Upper lobe of left lung (tissue), 6 donors: ENCODE measurements around the gene CADM1. TPM values are rescaled to one million over a fixed set of nuclear protein-coding genes. Genes with fewer than 3 reads are reported as not detected.

Source experiments
- ATAC-seq, 2 donors: fragments of 200-7000 bp; cut with Tn5 transposase; one replicate each; pipeline ENCODE4 v1.9.1; 2022; ENCODE audit warnings: mild to moderate bottlenecking in 2 of 2, moderate library complexity in 2 of 2; ENCODE audit not compliant: low FRiP score in 2 of 2
- DNase-seq, 2 donors: peaks; one replicate each; pipeline ENCODE4 v3.0.0-alpha.2; 2019 to 2020
- H3K27ac ChIP-seq, 4 donors: fragments of 200-600 bp; sonication (generic); one replicate each; pipeline ENCODE4 v1.5.1; 2016 to 2019
- H3K27me3 ChIP-seq, 4 donors: fragments of 200-600 bp; sonication (generic); one replicate each; pipeline ENCODE4 v1.5.1; 2017 to 2019
- H3K36me3 ChIP-seq, 4 donors: fragments of 200-600 bp; sonication (generic); one replicate each; pipeline ENCODE4 v1.5.1; 2016 to 2019
- H3K4me1 ChIP-seq, 4 donors: fragments of 200-600 bp; sonication (generic); one replicate each; pipeline ENCODE4 v1.5.1; 2018 to 2019
- H3K4me3 ChIP-seq, 4 donors: fragments of 200-600 bp; sonication (generic); one replicate each; pipeline ENCODE4 v1.5.1; 2017 to 2019; ENCODE audit warnings: mild to moderate bottlenecking in 2 of 4, moderate library complexity in 1 of 4
- H3K9me3 ChIP-seq, 4 donors: fragments of 200-600 bp; sonication (generic); one replicate each; pipeline ENCODE4 v1.5.1; 2018 to 2019
- CTCF ChIP-seq, 6 experiments: fragments of 450-650 bp in 4 of 6; fragments of 200-600 bp in 2 of 6; sonication (generic) in 2 of 6; IDR thresholded peaks; one replicate each; pipeline ENCODE4 v1.5.1; 2016 to 2019; ENCODE audit warnings: antibody characterized with exemption in 6 of 6
- EP300 ChIP-seq, 4 donors: sonication (generic); formaldehyde crosslinking; IDR thresholded peaks; one replicate each; pipeline ENCODE4 v1.5.1; 2017; ENCODE audit warnings: antibody characterized with exemption in 4 of 4, control low read depth in 2 of 4
- POLR2A ChIP-seq, 4 donors: fragments of 450-650 bp; IDR thresholded peaks; one replicate each; pipeline ENCODE4 v1.5.1; 2016 to 2017; ENCODE audit warnings: antibody characterized with exemption in 4 of 4, mild to moderate bottlenecking in 2 of 4
- POLR2AphosphoS5 ChIP-seq, 2 donors: sonication (generic); formaldehyde crosslinking; IDR thresholded peaks; one replicate each; pipeline ENCODE4 v1.5.1; 2017; ENCODE audit warnings: antibody characterized with exemption in 2 of 2
- WGBS, 2 donors: methylation state at CpG; one replicate each; pipeline ENCODE4 v1.1.5; 2017 to 2018; 5-methylcytosine and 5-hydroxymethylcytosine counted together
- total RNA-seq, 6 donors: library from RNA; depleted of rRNA in 4 of 6; stranded (reverse); fragments of >200 nt in 4 of 6; gene quantifications; one replicate each; pipeline versions ENCODE4 v1.1.0 to v1.2.1, GENCODE V29; 2016 to 2021
- donor health status: DM: no; HTN: no; CAD: no; lungs with moderate emphysema.
- donor health status: DM: no; HTN: yes; CAD: no; lungs with severe emphysema.

Gene CADM1
- total RNA-seq, 6 donors from 2014 or later: 69.9 to 212 (median 125) TPM

GRCh38 chr11:115298300-115299012, 205.8 kb downstream of the CADM1 start:
- H3K27ac ChIP-seq: no peak overlapping the region
- ATAC-seq: no peak
- WGBS, 2 donors: 80 to 84% methylated on average over 8 of the region's 8 CpGs
- no peak for TF ChIP-seq CTCF (IDR thresholded peaks at IDR 0.05)
- no peak for TF ChIP-seq POLR2A (IDR thresholded peaks at IDR 0.05)
- TF ChIP-seq POLR2AphosphoS5 (IDR thresholded peaks at IDR 0.05): no peak
- TF ChIP-seq EP300 (IDR thresholded peaks at IDR 0.05): no peak
- H3K36me3 ChIP-seq: no peaks in the 10 kb centered on the region
- no peak for DNase-seq
- H3K4me1 ChIP-seq: no peaks in the 10 kb centered on the region
- no peaks in the 10 kb centered on the region for H3K27me3 ChIP-seq
- H3K4me3 ChIP-seq: no peak overlapping the region
- H3K9me3 ChIP-seq: no peaks in the 10 kb centered on the region

- WGBS, 2 donors: 87 to 93% methylated on average over 4 of the region's 4 CpGs
- no peaks in the 10 kb centered on the region for H3K27me3 ChIP-seq
- no peaks in the 10 kb centered on the region for H3K9me3 ChIP-seq
- no peak for TF ChIP-seq POLR2AphosphoS5 (IDR thresholded peaks at IDR 0.05)
- TF ChIP-seq EP300 (IDR thresholded peaks at IDR 0.05): no peak
- TF ChIP-seq CTCF (IDR thresholded peaks at IDR 0.05): no peak
- TF ChIP-seq POLR2A (IDR thresholded peaks at IDR 0.05): no peak
- H3K4me3 ChIP-seq: no peak overlapping the region
- H3K36me3 ChIP-seq: no peaks in the 10 kb centered on the region
- H3K27ac ChIP-seq: no peak overlapping the region
- no peaks in the 10 kb centered on the region for H3K4me1 ChIP-seq
- DNase-seq: no peak
- no peak for ATAC-seq
Measured at GRCh38 chr11:115297330-115297729, 206.9 kb downstream of the CADM1 start.

- no peaks in the 10 kb centered on the region for H3K9me3 ChIP-seq
- no peaks in the 10 kb centered on the region for H3K27me3 ChIP-seq
- H3K27ac ChIP-seq: no peak overlapping the region
- no peak for ATAC-seq
- H3K4me1 ChIP-seq: peaks cover 0 to 17% (median 9%) of the 10 kb centered on the region in 4 donors
- no peak for DNase-seq
- 79 to 80% methylated on average over 3 of the region's 3 CpGs for WGBS, 2 donors
- TF ChIP-seq EP300 (IDR thresholded peaks at IDR 0.05): no peak
- TF ChIP-seq POLR2AphosphoS5 (IDR thresholded peaks at IDR 0.05): no peak
- no peak for TF ChIP-seq CTCF (IDR thresholded peaks at IDR 0.05)
- no peak for TF ChIP-seq POLR2A (IDR thresholded peaks at IDR 0.05)
- H3K36me3 ChIP-seq: no peaks in the 10 kb centered on the region
- H3K4me3 ChIP-seq: no peak overlapping the region
Measured at GRCh38 chr11:115291325-115291724, 212.9 kb downstream of the CADM1 start.

GRCh38 chr11:115290893-115291292, 213.3 kb downstream of the CADM1 start:
- H3K4me1 ChIP-seq: peaks cover 0 to 18% (median 10%) of the 10 kb centered on the region in 4 donors
- H3K9me3 ChIP-seq: no peaks in the 10 kb centered on the region
- ATAC-seq (no peak), DNase-seq (no peak)
- WGBS, 2 donors: 53 to 66% methylated on average over 6 of the region's 6 CpGs
- no peaks in the 10 kb centered on the region for H3K27me3 ChIP-seq
- H3K4me3 ChIP-seq: no peak overlapping the region
- H3K36me3 ChIP-seq: no peaks in the 10 kb centered on the region
- no peak overlapping the region for H3K27ac ChIP-seq
- no peak for TF ChIP-seq POLR2AphosphoS5 (IDR thresholded peaks at IDR 0.05)
- TF ChIP-seq CTCF (IDR thresholded peaks at IDR 0.05): no peak
- TF ChIP-seq EP300 (IDR thresholded peaks at IDR 0.05): no peak
- TF ChIP-seq POLR2A (IDR thresholded peaks at IDR 0.05): no peak

GRCh38 chr11:115290479-115290878, 213.7 kb downstream of the CADM1 start:
- H3K27me3 ChIP-seq: no peaks in the 10 kb centered on the region
- WGBS, 2 donors: 53 to 60% methylated on average over 1 of the region's 1 CpG
- DNase-seq (no peak), ATAC-seq (no peak)
- no peak overlapping the region for H3K27ac ChIP-seq
- no peak overlapping the region for H3K4me3 ChIP-seq
- H3K9me3 ChIP-seq: no peaks in the 10 kb centered on the region
- TF ChIP-seq POLR2A (IDR thresholded peaks at IDR 0.05) (no peak), CTCF (IDR thresholded peaks at IDR 0.05) (no peak), POLR2AphosphoS5 (IDR thresholded peaks at IDR 0.05) (no peak), EP300 (IDR thresholded peaks at IDR 0.05) (no peak)
- peaks cover 0 to 18% (median 10%) of the 10 kb centered on the region in 4 donors for H3K4me1 ChIP-seq
- H3K36me3 ChIP-seq: no peaks in the 10 kb centered on the region
